IMR-90 (cell line): ENCODE results near the gene CREB5. TPM values are rescaled to one million over a fixed set of nuclear protein-coding genes. Genes with fewer than 3 reads are reported as not detected.

Experiments
- ATAC-seq: fragments of 200-7000 bp; cut with Tn5 transposase; 2 replicates; pipeline ENCODE4 v1.9.1; 2020; ENCODE audit warnings: low read depth, mild to moderate bottlenecking, moderate library complexity
- BruUV-seq: library from RNA; stranded (reverse); fragments of 400-500 nt; replicated peaks from 2 replicates; lab custom pipeline; 2021; lab: Mats Ljungman, UMichigan
- CTCF ChIA-PET: fragments of 300-600 bp; formaldehyde crosslinking; extraction: SDS; loops from one replicate; lab custom pipeline; 2021; ENCODE audit warnings: antibody characterized with exemption; lab: Yijun Ruan, JAX
- POLR2A ChIA-PET: fragments of 300-600 bp; sonication (Branson Sonifier 250); formaldehyde crosslinking; loops from one replicate; lab custom pipeline; 2022; ENCODE audit warnings: antibody characterized with exemption; ENCODE audit not compliant: unreplicated experiment; lab: Charles Lee
- DNase-seq: peaks from one replicate; pipeline ENCODE4 v3.0.0; 2013
- H2AFZ ChIP-seq: replicated peaks from 2 replicates; pipeline ENCODE3; 2013; ENCODE audit warnings: low read length, mild to moderate bottlenecking; ENCODE audit not compliant: poor library complexity
- H2AK5ac ChIP-seq: 2 replicates; pipeline ENCODE4 v1.6.1; 2013; ENCODE audit warnings: low read depth, low read length, inconsistent platforms
- H2AK9ac ChIP-seq: replicated peaks from 2 replicates; pipeline ENCODE3; 2013; ENCODE audit warnings: mild to moderate bottlenecking, low read depth, low read length, moderate library complexity; ENCODE audit not compliant: poor library complexity
- H2BK120ac ChIP-seq: 2 replicates; pipeline ENCODE4 v1.6.1; 2013; ENCODE audit warnings: low read depth, low read length, inconsistent platforms
- H2BK15ac ChIP-seq: 3 replicates; pipeline ENCODE4 v1.6.1; 2013; ENCODE audit warnings: low read depth, low read length, inconsistent platforms
- H2BK20ac ChIP-seq: 2 replicates; pipeline ENCODE4 v1.6.1; 2013; ENCODE audit warnings: low read depth, mild to moderate bottlenecking, inconsistent platforms, low read length, moderate library complexity
- H2BK5ac ChIP-seq: 2 replicates; pipeline ENCODE4 v1.6.1; 2013; ENCODE audit warnings: mild to moderate bottlenecking, low read depth, low read length, inconsistent platforms; ENCODE audit not compliant: poor library complexity, severe bottlenecking
- H3K14ac ChIP-seq: replicated peaks from 2 replicates; pipeline ENCODE4 v1.6.1; 2013; ENCODE audit warnings: low read depth, low read length, inconsistent platforms
- H3K18ac ChIP-seq: 2 replicates; pipeline ENCODE4 v1.6.1; 2013; ENCODE audit warnings: low read depth, low read length, control low read depth
- H3K23ac ChIP-seq: 2 replicates; pipeline ENCODE4 v1.6.1; 2013; ENCODE audit warnings: low read depth, low read length, inconsistent platforms
- H3K27ac ChIP-seq: 2 replicates; pipeline ENCODE4 v1.5.1; 2013; ENCODE audit warnings: mild to moderate bottlenecking, control low read depth, low read length; ENCODE audit not compliant: insufficient read depth
- H3K27me3 ChIP-seq: 2 replicates; pipeline ENCODE4 v1.6.1; 2013; ENCODE audit warnings: low read length; ENCODE audit not compliant: control insufficient read depth, insufficient read depth
- H3K36me3 ChIP-seq: 2 replicates; pipeline ENCODE4 v1.6.1; 2013; ENCODE audit warnings: low read length, mixed read lengths; ENCODE audit not compliant: control insufficient read depth, insufficient read depth
- H3K4ac ChIP-seq: 2 replicates; pipeline ENCODE4 v1.6.1; 2013; ENCODE audit warnings: low read depth, low read length, inconsistent platforms
- H3K4me1 ChIP-seq: 2 replicates; pipeline ENCODE4 v1.6.1; 2013; ENCODE audit warnings: low read length, mixed read lengths; ENCODE audit not compliant: control insufficient read depth, insufficient read depth
- H3K4me2 ChIP-seq: 2 replicates; pipeline ENCODE4 v1.6.1; 2013; ENCODE audit warnings: low read depth, mild to moderate bottlenecking, control low read depth, low read length, moderate library complexity
- H3K4me3 ChIP-seq: 2 replicates; pipeline ENCODE4 v1.5.1; 2013; ENCODE audit warnings: low read depth, mild to moderate bottlenecking, control low read depth, low read length, moderate library complexity; ENCODE audit not compliant: insufficient read depth
- H3K56ac ChIP-seq: 2 replicates; pipeline ENCODE4 v1.6.1; 2013; ENCODE audit warnings: low read length, inconsistent platforms; ENCODE audit not compliant: insufficient read depth; ENCODE audit errors: extremely low read depth
- H3K79me1 ChIP-seq, 2 experiments: 2 replicates each; pipeline ENCODE4 v1.6.1; 2013; ENCODE audit warnings: low read length in 2 of 2, inconsistent platforms in 1 of 2, low read depth in 1 of 2
- H3K9ac ChIP-seq: 2 replicates; pipeline ENCODE4 v1.6.1; 2013; ENCODE audit warnings: low read depth, low read length, control low read depth
- H3K9me1 ChIP-seq: 2 replicates; pipeline ENCODE4 v1.6.1; 2013; ENCODE audit warnings: low read length, inconsistent platforms; ENCODE audit not compliant: insufficient read depth
- H3K9me3 ChIP-seq: 2 replicates; pipeline ENCODE4 v1.6.1; 2013; ENCODE audit warnings: low read length; ENCODE audit not compliant: control insufficient read depth, insufficient read depth
- H4K20me1 ChIP-seq: 2 replicates; pipeline ENCODE4 v1.6.1; 2013; ENCODE audit warnings: low read length, inconsistent platforms; ENCODE audit not compliant: insufficient read depth
- H4K5ac ChIP-seq: 2 replicates; pipeline ENCODE4 v1.6.1; 2013; ENCODE audit warnings: mild to moderate bottlenecking, low read depth, low read length, control low read depth
- H4K8ac ChIP-seq, 2 experiments: 2 replicates each; pipeline ENCODE4 v1.6.1; 2013; ENCODE audit warnings: low read depth in 2 of 2, low read length in 2 of 2, control low read depth in 1 of 2, inconsistent platforms in 1 of 2
- H4K91ac ChIP-seq: 2 replicates; pipeline ENCODE4 v1.6.1; 2013; ENCODE audit warnings: low read depth, low read length, inconsistent platforms; ENCODE audit not compliant: insufficient read depth
- BHLHE40 ChIP-seq: fragments of 150-350 bp; IDR thresholded peaks from 2 replicates; pipeline ENCODE4 v1.6.1; 2016; ENCODE audit warnings: mild to moderate bottlenecking, low read depth, low read length
- CTCF ChIP-seq: conservative IDR thresholded peaks from 2 replicates; pipeline ENCODE4 v1.5.1; 2012; ENCODE audit warnings: mild to moderate bottlenecking, low read depth, low read length, improper control_type of control experiment
- ELK1 ChIP-seq: fragments of 150-350 bp; IDR thresholded peaks from 2 replicates; pipeline ENCODE4 v1.6.1; 2016; ENCODE audit warnings: low read depth, mild to moderate bottlenecking, low read length, moderate library complexity, borderline replicate concordance
- FOS ChIP-seq: fragments of 150-350 bp; IDR thresholded peaks from 2 replicates; pipeline ENCODE4 v1.6.1; 2016; ENCODE audit warnings: low read depth, low read length
- MXI1 ChIP-seq: IDR thresholded peaks from 2 replicates; pipeline ENCODE4 v1.6.1; 2012; ENCODE audit warnings: low read depth, mild to moderate bottlenecking, low read length, moderate library complexity, borderline replicate concordance
- POLR2A ChIP-seq: IDR thresholded peaks from 2 replicates; pipeline ENCODE4 v1.6.1; 2012; ENCODE audit warnings: mild to moderate bottlenecking, low read depth, low read length
- RAD21 ChIP-seq: IDR thresholded peaks from 2 replicates; pipeline ENCODE4 v1.6.1; 2012; ENCODE audit warnings: low read length, improper control_type of control experiment
- RCOR1 ChIP-seq: IDR thresholded peaks from 2 replicates; pipeline ENCODE4 v1.6.1; 2012; ENCODE audit warnings: mild to moderate bottlenecking, low read length, improper control_type of control experiment; ENCODE audit not compliant: insufficient replicate concordance
- USF2 ChIP-seq: fragments of 150-350 bp; IDR thresholded peaks from 2 replicates; pipeline ENCODE4 v1.6.1; 2017; ENCODE audit warnings: mild to moderate bottlenecking, antibody characterized with exemption, low read length, low read depth
- WGBS, 2 experiments: methylation state at CpG; one replicate each; pipeline versions ENCODE4 v1.1.5 to v1.1.7; 2013; ENCODE audit warnings: missing lambda C conversion rate in 2 of 2; ENCODE audit not compliant: insufficient read length in 1 of 2; ENCODE audit errors: extremely low coverage in 2 of 2; 5-methylcytosine and 5-hydroxymethylcytosine counted together
- dilution Hi-C: fragments of 300-500 bp; cut with HindIII; formaldehyde crosslinking; loops from one replicate; pipeline ENCODE4 v1.14.3; 2018; ENCODE audit warnings: low sequenced_read_pairs; ENCODE audit not compliant: unreplicated experiment
- in situ Hi-C: fragments of 300-500 bp; cut with MboI; formaldehyde crosslinking; loops from 3 replicates; pipeline ENCODE4 v1.14.3; 2019; ENCODE audit warnings: low sequenced_read_pairs, inconsistent platforms, mixed read lengths
- intact Hi-C: fragments of 100-400 bp; cut with micrococcal nuclease; formaldehyde crosslinking; loops from 2 replicates; pipeline ENCODE4 v1.10.0; 2022
- polyA plus RNA-seq, 3 experiments: library from polyadenylated mRNA; depleted of rRNA; stranded (reverse); fragments of >200 nt; gene quantifications; 2 replicates each; pipeline ENCODE4 v1.2.3, GENCODE V29; 2012; ENCODE audit warnings: low replicate concordance in 1 of 3
- total RNA-seq: library from RNA; depleted of rRNA; stranded (reverse); fragments of >200 nt; gene quantifications from 2 replicates; pipeline ENCODE4 v1.2.3, GENCODE V29; 2012

Gene CREB5
- total and polyA plus RNA-seq, 2 of the 4 experiments (the other 2 are of a cell fraction): 7.3 to 13.1 TPM

GRCh38 chr7:28392289-28392688 is 20.0 kb upstream of the CREB5 start:
- intact Hi-C loops (loop anchor here (10.0 kb wide), 1 partner anchor 713 kb away; no protein-coding TSS in a partner anchor), in situ Hi-C loops (loop anchor here (10.0 to 25.0 kb wide), 2 partner anchors 463 to 720 kb away; no protein-coding TSS in a partner anchor), dilution Hi-C loops (no loop called here)
- no peak overlapping the region for H3K27ac ChIP-seq
- no peak overlapping the region for H2BK120ac ChIP-seq
- no peaks in the 10 kb centered on the region for H3K36me3 ChIP-seq
- no peak overlapping the region for H3K14ac ChIP-seq
- no peak overlapping the region for H3K23ac ChIP-seq
- DNase-seq (no peak), ATAC-seq (no peak)
- H3K27me3 ChIP-seq: peaks cover 7% of the 10 kb centered on the region; the same call in 1 of the 2 replicates
- no peaks in the 10 kb centered on the region for H3K79me1 ChIP-seq
- CTCF ChIA-PET: no interaction called here
- H2AK5ac ChIP-seq: no peak overlapping the region
- H2BK15ac ChIP-seq: no peak overlapping the region
- 0 out of 2 replicates have a peak, but pooled peaks cover 2% of the 10 kb centered on the region for H3K4me1 ChIP-seq
- no peak overlapping the region for H2BK20ac ChIP-seq
- H3K9ac ChIP-seq: no peak overlapping the region
- H4K8ac ChIP-seq: no peak overlapping the region
- no CpG with 5 or more reads among the region's 2 CpGs for WGBS, 2 experiments
- H3K9me1 ChIP-seq: no peaks in the 10 kb centered on the region
- no peak overlapping the region for H2BK5ac ChIP-seq
- no peak overlapping the region for H3K4ac ChIP-seq
- H4K5ac ChIP-seq: no peak overlapping the region
- no peaks in the 10 kb centered on the region for H3K9me3 ChIP-seq
- no TSS peak for BruUV-seq
- no peak overlapping the region for H2AFZ ChIP-seq
- no peak overlapping the region for H4K91ac ChIP-seq
- no peaks in the 10 kb centered on the region for H4K20me1 ChIP-seq
- TF ChIP-seq USF2: no peak
- no peak for TF ChIP-seq RCOR1
- TF ChIP-seq CTCF: no peak
- TF ChIP-seq FOS: no peak
- no peak for TF ChIP-seq BHLHE40
- no peak for TF ChIP-seq POLR2A
- TF ChIP-seq RAD21: no peak
- no peak for TF ChIP-seq ELK1
- no peak for TF ChIP-seq MXI1
- no peak overlapping the region for H2AK9ac ChIP-seq
- no peak overlapping the region for H3K4me3 ChIP-seq
- H3K56ac ChIP-seq: no peak overlapping the region
- no peak overlapping the region for H3K18ac ChIP-seq
- no peak overlapping the region for H3K4me2 ChIP-seq
- POLR2A ChIA-PET: no interaction called here
